DND-41 (cell line): ENCODE results near the gene NUDT2.
"Not testable (repeated sequence)": the region's sequence is repeated elsewhere in the genome, so short reads cannot be mapped to it uniquely, and the experiment has no call there.

Experiments used
- ATAC-seq: fragments of 200-7000 bp; cut with Tn5 transposase; 3 replicates; pipeline ENCODE4 v1.9.1; 2021; ENCODE audit warnings: low read depth; ENCODE audit not compliant: insufficient read depth
- DNase-seq: peaks from one replicate; pipeline ENCODE4 v3.0.0-alpha.2; 2020
- H2AFZ ChIP-seq: 2 replicates; pipeline ENCODE4 v1.6.0; 2012; ENCODE audit warnings: low read depth, low read length
- H3K27ac ChIP-seq: 2 replicates; pipeline ENCODE4 v1.5.1; 2012; ENCODE audit warnings: low read length, inconsistent platforms
- H3K27me3 ChIP-seq: fragments of 200-600 bp; sonication (generic); 2 replicates; pipeline ENCODE4 v1.6.0; 2012; ENCODE audit warnings: low read length, mild to moderate bottlenecking, inconsistent platforms; ENCODE audit not compliant: insufficient read depth, poor library complexity
- H3K36me3 ChIP-seq: 2 replicates; pipeline ENCODE4 v1.5.1; 2012; ENCODE audit warnings: low read length, inconsistent platforms; ENCODE audit not compliant: insufficient read depth
- H3K4me1 ChIP-seq: 2 replicates; pipeline ENCODE4 v1.5.1; 2012; ENCODE audit warnings: mild to moderate bottlenecking, low read length; ENCODE audit not compliant: insufficient read depth
- H3K4me2 ChIP-seq: 2 replicates; pipeline ENCODE4 v1.6.0; 2012; ENCODE audit warnings: mild to moderate bottlenecking, moderate library complexity, low read length, inconsistent platforms; ENCODE audit not compliant: insufficient read depth
- H3K4me3 ChIP-seq, 2 experiments: fragments of 200-600 bp in 1 of 2; shearing (Covaris generic) in 1 of 2; 2 replicates each; pipeline ENCODE4 v1.5.1; 2012 to 2016; ENCODE audit warnings: inconsistent platforms in 2 of 2, low read length in 2 of 2, mild to moderate bottlenecking in 2 of 2, low read depth in 1 of 2, moderate library complexity in 1 of 2
- H3K79me2 ChIP-seq: 2 replicates; pipeline ENCODE4 v1.6.0; 2012; ENCODE audit warnings: low read length, inconsistent platforms; ENCODE audit not compliant: insufficient read depth
- H3K9ac ChIP-seq: 2 replicates; pipeline ENCODE4 v1.6.0; 2012; ENCODE audit warnings: low read depth, mild to moderate bottlenecking, inconsistent platforms, low read length, moderate library complexity
- H3K9me3 ChIP-seq: 2 replicates; pipeline ENCODE4 v1.5.1; 2012; ENCODE audit warnings: low read length, moderate library complexity, mild to moderate bottlenecking, inconsistent platforms; ENCODE audit not compliant: insufficient read depth, severe bottlenecking
- H4K20me1 ChIP-seq: 2 replicates; pipeline ENCODE4 v1.6.0; 2012; ENCODE audit warnings: low read length; ENCODE audit not compliant: insufficient read depth
- CTCF ChIP-seq: IDR thresholded peaks from 2 replicates; pipeline ENCODE4 v1.5.1; 2012; ENCODE audit warnings: borderline replicate concordance, low read length, moderate library complexity, mild to moderate bottlenecking; ENCODE audit not compliant: poor library complexity, severe bottlenecking; ENCODE audit errors: extremely low read depth
- EZH2 ChIP-seq: IDR thresholded peaks from 3 replicates; pipeline ENCODE4 v1.6.1; 2012; ENCODE audit warnings: borderline replicate concordance, low read depth, mild to moderate bottlenecking, moderate library complexity, low read length, inconsistent platforms; ENCODE audit not compliant: severe bottlenecking

Gene NUDT2

GRCh38 chr9:34291023-34291422 is 38.3 kb upstream of the NUDT2 start:
- Histone ChIP-seq H3K4me3 (no peak overlapping the region), H3K79me2 (no peaks in the 10 kb centered on the region), H3K27me3 (no peaks in the 10 kb centered on the region), H3K36me3 (peaks cover 29% of the 10 kb centered on the region; the same call in 1 of the 2 replicates), H3K9me3 (no peaks in the 10 kb centered on the region), H3K4me1 (no peaks in the 10 kb centered on the region), H2AFZ (no peak overlapping the region), H3K4me2 (no peak overlapping the region), H3K9ac (no peak overlapping the region), H3K27ac (no peak overlapping the region), H4K20me1 (no peaks in the 10 kb centered on the region)
- no peak for DNase-seq
- no peak for ATAC-seq
- TF ChIP-seq EZH2 (no peak), CTCF (no peak)

- no peak for ATAC-seq
- H3K36me3 ChIP-seq: peaks cover 25% of the 10 kb centered on the region; the same call in 1 of the 2 replicates
- no peaks in the 10 kb centered on the region for H3K27me3 ChIP-seq
- no peaks in the 10 kb centered on the region for H4K20me1 ChIP-seq
- no peak for TF ChIP-seq EZH2
- no peak for TF ChIP-seq CTCF
- H3K27ac ChIP-seq: no peak overlapping the region
- no peak overlapping the region for H3K4me2 ChIP-seq
- H3K9me3 ChIP-seq: no peaks in the 10 kb centered on the region
- no peaks in the 10 kb centered on the region for H3K4me1 ChIP-seq
- H3K4me3 ChIP-seq: no peak overlapping the region
- no peak overlapping the region for H3K9ac ChIP-seq
- DNase-seq: no peak
- H3K79me2 ChIP-seq: no peaks in the 10 kb centered on the region
- H2AFZ ChIP-seq: no peak overlapping the region
These were observed 37.9 kb upstream of the NUDT2 start for GRCh38 chr9:34291423-34291822.

GRCh38 chr9:34292552-34292951 is 36.8 kb upstream of the NUDT2 start:
- Histone ChIP-seq H4K20me1 (no peaks in the 10 kb centered on the region), H3K36me3 (peaks cover 18% of the 10 kb centered on the region; the same call in 1 of the 2 replicates), H3K4me1 (no peaks in the 10 kb centered on the region), H3K4me3 (no peak overlapping the region), H3K27ac (no peak overlapping the region), H2AFZ (no peak overlapping the region), H3K27me3 (no peaks in the 10 kb centered on the region), H3K9me3 (no peaks in the 10 kb centered on the region), H3K9ac (no peak overlapping the region), H3K4me2 (no peak overlapping the region), H3K79me2 (no peaks in the 10 kb centered on the region)
- TF ChIP-seq CTCF (no peak), EZH2 (no peak)
- no peak for ATAC-seq
- no peak for DNase-seq

GRCh38 chr9:34301064-34301463 is 28.3 kb upstream of the NUDT2 start:
- not testable (repeated sequence) for DNase-seq, H3K4me1 ChIP-seq, ATAC-seq, H3K27me3 ChIP-seq, H3K9ac ChIP-seq, H3K9me3 ChIP-seq, H2AFZ ChIP-seq, H3K79me2 ChIP-seq, H3K4me3 ChIP-seq, H3K27ac ChIP-seq, H3K4me2 ChIP-seq, H4K20me1 ChIP-seq
- H3K36me3 ChIP-seq: peaks cover 12% of the 10 kb centered on the region; the same call in 1 of the 2 replicates

- not testable (repeated sequence) for H3K27me3 ChIP-seq, H3K9ac ChIP-seq, H3K4me2 ChIP-seq, H2AFZ ChIP-seq, H3K4me3 ChIP-seq, H3K79me2 ChIP-seq, H3K9me3 ChIP-seq, ATAC-seq, H3K27ac ChIP-seq, H3K4me1 ChIP-seq, H4K20me1 ChIP-seq, DNase-seq
- peaks cover 17% of the 10 kb centered on the region; the same call in 1 of the 2 replicates for H3K36me3 ChIP-seq
These were observed 21.1 kb upstream of the NUDT2 start for GRCh38 chr9:34308316-34308715.
